ENCODE results near the gene SMARCC1.

DNA sequence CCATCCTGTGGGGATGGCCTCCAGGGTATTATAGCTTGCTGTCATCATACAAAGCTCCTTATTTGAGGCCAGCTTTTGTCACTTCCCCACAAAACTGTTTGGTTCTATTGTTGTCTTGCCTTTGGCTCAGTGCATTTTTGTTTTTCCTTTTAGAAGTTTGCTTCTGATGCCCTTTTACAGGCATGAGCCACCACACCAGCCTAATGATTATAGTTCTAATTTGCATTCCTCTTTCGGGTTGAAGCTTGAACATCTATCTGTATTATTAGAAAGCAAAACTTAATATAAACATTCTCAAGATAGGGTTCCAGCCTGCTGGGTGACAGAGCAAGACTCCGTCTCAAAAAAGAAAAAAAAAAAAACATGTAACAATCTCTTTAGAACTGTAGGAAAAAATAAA lies 39.8 kb downstream of the SMARCC1 start:
- TF ChIP-seq ZNF76 (tag by site-specific recombination; IDR thresholded peaks at IDR 0.05; ENCODE audit: borderline replicate concordance, low read depth), result no peak
- TF ChIP-seq, protein P1, sequence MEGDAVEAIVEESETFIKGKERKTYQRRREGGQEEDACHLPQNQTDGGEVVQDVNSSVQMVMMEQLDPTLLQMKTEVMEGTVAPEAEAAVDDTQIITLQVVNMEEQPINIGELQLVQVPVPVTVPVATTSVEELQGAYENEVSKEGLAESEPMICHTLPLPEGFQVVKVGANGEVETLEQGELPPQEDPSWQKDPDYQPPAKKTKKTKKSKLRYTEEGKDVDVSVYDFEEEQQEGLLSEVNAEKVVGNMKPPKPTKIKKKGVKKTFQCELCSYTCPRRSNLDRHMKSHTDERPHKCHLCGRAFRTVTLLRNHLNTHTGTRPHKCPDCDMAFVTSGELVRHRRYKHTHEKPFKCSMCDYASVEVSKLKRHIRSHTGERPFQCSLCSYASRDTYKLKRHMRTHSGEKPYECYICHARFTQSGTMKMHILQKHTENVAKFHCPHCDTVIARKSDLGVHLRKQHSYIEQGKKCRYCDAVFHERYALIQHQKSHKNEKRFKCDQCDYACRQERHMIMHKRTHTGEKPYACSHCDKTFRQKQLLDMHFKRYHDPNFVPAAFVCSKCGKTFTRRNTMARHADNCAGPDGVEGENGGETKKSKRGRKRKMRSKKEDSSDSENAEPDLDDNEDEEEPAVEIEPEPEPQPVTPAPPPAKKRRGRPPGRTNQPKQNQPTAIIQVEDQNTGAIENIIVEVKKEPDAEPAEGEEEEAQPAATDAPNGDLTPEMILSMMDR (tag by site-specific recombination; IDR thresholded peaks at IDR 0.05), result no peak
- TF ChIP-seq ZNF707 (tag by site-specific recombination; IDR thresholded peaks at IDR 0.05), result no peak
- TF ChIP-seq ZNF830 (tag by site-specific recombination; IDR thresholded peaks at IDR 0.05; ENCODE audit: low read depth), result no peak
- no peak for TF ChIP-seq MZF1 (tag by site-specific recombination; IDR thresholded peaks at IDR 0.05; ENCODE audit: borderline replicate concordance)
- TF ChIP-seq TRIM28 (IDR thresholded peaks at IDR 0.05; ENCODE audit: borderline replicate concordance, low read length), result no peak
- no peak for TF ChIP-seq ZNF175 (tag by site-specific recombination; IDR thresholded peaks at IDR 0.05)
- TF ChIP-seq ZNF274 (IDR thresholded peaks at IDR 0.05; ENCODE audit: low read length), result no peak
- TF ChIP-seq ZNF274 (tag by site-specific recombination; IDR thresholded peaks at IDR 0.05; ENCODE audit: borderline replicate concordance), result no peak
- no peak for TF ChIP-seq ZNF629 (tag by site-specific recombination; IDR thresholded peaks at IDR 0.05)
- TF ChIP-seq GLI4 (tag by site-specific recombination; IDR thresholded peaks at IDR 0.05), result no peak
